SU-DHL-6 (cell line): ENCODE results near the gene C4B.
"Not testable (repeated sequence)": the region's sequence is repeated elsewhere in the genome, so short reads cannot be mapped to it uniquely, and the experiment has no call there.

ENCODE experiments used
- CTCF ChIP-seq: fragments of 200-600 bp; sonication (generic); IDR thresholded peaks from one replicate; pipeline ENCODE4 v1.5.1; 2017; ENCODE audit warnings: antibody characterized with exemption, mild to moderate bottlenecking, low read length, moderate library complexity; ENCODE audit not compliant: insufficient read depth, poor library complexity, severe bottlenecking
- EZH2phosphoT487 ChIP-seq: fragments of 200-600 bp; sonication (generic), shearing (Covaris generic); conservative IDR thresholded peaks from 2 replicates; pipeline ENCODE4 v1.6.1; 2018; ENCODE audit warnings: mild to moderate bottlenecking, antibody characterized with exemption, low read length, moderate library complexity, mixed read lengths

GRCh38 chr6:32067521-32067920 is 52.9 kb downstream of the C4B start:
- TF ChIP-seq CTCF, EZH2phosphoT487: not testable (repeated sequence)
